Subcutaneous adipose tissue (tissue), 4 donors: ENCODE results near the gene CUTA. TPM values are rescaled to one million over a fixed set of nuclear protein-coding genes. Genes with fewer than 3 reads are reported as not detected.

Experiments used
- total RNA-seq, 4 donors: library from RNA; depleted of rRNA; stranded (reverse); fragments of >200 nt; gene quantifications; one replicate each; pipeline ENCODE4 v1.1.0, GENCODE V29; 2016
- TF ChIP-seq, protein P1 (sequence below): fragments of 450-650 bp; IDR thresholded peaks from one replicate; pipeline ENCODE4 v1.5.1; 2016; ENCODE audit warnings: low read depth, mild to moderate bottlenecking, control low read depth, antibody characterized with exemption, moderate library complexity

CUTA gene, protein sequence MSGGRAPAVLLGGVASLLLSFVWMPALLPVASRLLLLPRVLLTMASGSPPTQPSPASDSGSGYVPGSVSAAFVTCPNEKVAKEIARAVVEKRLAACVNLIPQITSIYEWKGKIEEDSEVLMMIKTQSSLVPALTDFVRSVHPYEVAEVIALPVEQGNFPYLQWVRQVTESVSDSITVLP
- 10 to 100 TPM; 66.7 to 92.6 (median 79.6) TPM for total RNA-seq

DNA sequence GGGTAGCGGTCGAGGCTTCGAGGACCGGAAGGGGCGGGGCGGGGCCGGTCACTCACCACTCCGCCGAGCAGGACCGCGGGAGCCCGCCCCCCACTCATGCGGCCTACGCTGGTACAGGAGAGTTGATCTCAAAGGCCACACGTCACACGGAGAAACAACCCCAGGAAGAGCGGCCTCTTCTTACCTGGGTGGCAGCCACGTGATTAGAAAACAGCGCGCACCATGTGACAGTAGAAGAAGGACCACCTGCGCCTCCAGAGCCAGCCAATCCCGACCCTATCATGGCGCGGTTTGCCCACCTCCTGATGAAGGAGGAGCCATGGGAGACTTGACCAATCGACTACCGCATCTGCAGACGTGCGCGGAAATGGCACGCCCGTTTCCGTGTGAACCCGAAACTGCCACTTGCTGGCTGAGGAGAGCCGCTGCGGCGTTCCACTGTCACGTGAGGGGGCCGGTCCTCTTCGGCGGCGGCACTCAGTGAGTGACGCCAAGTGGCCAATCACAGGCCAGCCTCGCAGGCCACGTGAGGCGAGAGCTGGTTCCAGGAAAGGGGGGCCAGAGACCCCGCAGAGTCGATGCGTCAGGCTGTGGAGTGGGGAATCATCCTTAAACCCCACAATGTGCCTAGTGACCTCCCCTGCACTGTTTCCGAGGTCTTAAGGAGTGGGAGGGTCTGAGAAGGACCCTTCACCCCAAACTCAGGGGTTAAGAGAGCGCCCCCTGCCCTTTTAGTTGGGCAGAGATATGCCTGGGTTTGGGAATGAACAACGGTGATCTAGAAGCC is at the start of gene CUTA:
Gene CUTA, minus strand, starts transcription at position 205 of the 787 bp plus-strand sequence. Its CDS starts 107 bp downstream, at position 98.
- TF ChIP-seq, protein P1, sequence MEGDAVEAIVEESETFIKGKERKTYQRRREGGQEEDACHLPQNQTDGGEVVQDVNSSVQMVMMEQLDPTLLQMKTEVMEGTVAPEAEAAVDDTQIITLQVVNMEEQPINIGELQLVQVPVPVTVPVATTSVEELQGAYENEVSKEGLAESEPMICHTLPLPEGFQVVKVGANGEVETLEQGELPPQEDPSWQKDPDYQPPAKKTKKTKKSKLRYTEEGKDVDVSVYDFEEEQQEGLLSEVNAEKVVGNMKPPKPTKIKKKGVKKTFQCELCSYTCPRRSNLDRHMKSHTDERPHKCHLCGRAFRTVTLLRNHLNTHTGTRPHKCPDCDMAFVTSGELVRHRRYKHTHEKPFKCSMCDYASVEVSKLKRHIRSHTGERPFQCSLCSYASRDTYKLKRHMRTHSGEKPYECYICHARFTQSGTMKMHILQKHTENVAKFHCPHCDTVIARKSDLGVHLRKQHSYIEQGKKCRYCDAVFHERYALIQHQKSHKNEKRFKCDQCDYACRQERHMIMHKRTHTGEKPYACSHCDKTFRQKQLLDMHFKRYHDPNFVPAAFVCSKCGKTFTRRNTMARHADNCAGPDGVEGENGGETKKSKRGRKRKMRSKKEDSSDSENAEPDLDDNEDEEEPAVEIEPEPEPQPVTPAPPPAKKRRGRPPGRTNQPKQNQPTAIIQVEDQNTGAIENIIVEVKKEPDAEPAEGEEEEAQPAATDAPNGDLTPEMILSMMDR, result no peak

DNA sequence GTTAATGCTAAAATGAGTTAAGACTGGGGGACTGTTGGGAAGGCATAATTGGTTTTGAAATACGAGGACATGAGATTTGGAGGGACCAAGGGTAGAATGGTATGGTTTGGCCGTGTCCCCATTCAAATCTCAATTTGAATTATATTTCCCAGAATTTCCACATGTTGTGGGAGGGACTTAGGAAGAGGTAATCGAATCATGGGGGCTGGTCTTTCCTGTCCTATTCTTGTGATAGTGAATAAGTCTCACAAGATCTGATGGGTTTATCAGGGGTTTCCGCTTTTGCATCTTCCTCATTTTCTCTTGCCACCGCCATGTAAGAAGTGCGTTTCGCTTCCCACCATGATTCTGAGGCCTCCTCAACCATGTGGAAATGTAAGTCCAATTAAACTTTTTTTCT is 49.2 kb upstream of the CUTA start:
- TF ChIP-seq, protein P1, result no peak

DNA sequence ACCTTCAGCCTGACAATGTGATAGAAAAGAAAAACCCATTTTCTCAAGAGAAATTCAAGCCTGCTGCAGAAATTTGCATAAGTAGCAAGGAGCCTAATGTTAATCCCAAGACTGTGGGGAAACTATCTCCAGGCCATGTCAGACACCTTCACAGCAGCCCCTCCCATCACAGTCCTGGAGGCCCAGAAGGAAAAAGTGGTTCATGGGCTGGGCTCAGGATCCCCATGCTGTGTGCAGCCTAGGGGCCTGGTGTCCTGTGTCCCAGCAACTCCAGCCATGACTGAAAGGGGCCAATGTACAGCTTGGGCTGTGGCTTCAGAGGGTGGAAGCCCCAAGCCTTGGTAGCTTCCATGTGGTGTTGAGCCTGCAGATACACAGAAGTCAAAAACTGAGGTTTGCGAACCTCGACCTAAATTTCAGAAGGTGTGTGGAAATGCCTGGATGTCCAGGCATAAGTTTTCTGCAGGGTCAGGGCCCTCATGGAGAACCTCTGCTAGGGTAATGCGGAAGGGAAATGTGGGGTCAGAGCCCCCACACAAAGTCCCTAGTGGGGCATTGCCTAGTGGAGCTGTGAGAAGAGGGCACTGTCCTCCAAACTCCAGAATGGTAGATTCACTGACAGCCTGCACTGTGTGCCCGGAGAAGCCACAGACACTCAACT is 48.3 kb upstream of the CUTA start:
- TF ChIP-seq, protein P1, result no peak

DNA sequence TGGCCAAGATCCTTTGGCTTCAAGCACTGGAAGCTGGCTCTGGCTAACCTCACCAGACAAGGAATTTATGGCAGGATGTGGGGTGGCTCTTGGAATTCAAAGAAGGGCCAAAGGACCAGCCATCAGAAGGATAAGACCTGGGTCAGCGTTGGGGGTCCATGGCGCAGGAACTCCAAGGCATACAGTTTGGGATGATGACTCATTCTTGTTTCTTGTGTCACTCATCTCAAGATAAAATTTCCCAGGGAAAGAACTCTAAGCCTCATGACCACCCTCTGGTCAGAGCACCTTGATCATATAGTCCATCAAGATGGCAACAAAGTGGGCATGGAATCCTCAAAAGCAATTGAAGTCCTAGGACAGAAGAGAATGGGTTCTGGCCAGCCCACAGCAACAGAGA is 41.3 kb upstream of the CUTA start:
- TF ChIP-seq, protein P1, result no peak

DNA sequence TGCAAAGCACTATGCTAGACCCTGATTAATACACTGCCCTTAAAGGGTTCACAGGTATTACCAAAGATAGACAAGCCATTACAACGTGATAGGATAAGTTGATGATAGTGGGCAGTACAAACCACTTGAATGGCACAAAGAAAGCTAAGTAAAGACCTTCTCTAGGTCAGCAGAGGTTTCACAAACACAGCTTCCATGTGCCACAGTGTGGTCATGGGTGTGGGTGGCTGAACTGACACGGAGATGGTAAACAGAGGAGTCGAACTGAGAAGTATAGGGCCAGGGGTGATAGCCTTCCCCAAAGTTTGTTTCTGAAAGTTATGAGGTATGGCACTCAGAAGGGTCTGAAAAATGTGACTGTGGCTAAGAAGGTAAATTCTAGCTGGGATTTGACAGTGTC is 40.8 kb upstream of the CUTA start:
- TF ChIP-seq, protein P1, result no peak

DNA sequence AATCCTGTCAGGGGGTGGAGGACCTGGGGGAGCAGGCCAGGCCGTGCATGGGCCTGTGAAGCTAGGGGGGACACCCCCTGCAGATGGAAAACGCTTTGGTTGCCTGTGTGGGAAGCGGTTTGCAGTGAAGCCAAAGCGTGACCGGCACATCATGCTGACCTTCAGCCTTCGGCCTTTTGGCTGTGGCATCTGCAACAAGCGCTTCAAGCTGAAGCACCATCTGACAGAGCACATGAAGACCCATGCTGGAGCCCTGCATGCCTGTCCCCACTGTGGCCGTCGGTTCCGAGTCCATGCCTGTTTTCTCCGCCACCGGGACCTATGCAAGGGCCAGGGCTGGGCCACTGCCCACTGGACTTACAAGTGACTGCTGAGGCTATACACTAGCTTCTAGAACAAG is 38.2 kb upstream of the CUTA start:
- TF ChIP-seq, protein P1, result no peak

DNA sequence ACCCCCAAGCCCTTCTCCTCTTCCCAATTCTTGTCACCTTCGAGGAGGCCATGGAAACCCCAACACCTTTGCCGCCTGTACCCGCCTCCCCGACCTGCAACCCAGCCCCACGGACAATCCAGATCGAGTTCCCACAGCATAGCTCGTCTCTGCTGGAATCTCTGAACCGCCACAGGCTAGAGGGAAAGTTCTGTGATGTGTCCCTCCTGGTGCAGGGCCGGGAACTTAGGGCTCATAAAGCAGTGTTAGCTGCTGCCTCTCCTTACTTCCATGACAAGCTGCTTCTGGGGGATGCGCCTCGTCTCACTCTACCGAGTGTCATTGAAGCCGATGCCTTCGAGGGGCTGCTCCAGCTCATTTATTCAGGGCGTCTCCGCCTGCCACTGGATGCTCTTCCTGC is 37.1 kb upstream of the CUTA start:
- TF ChIP-seq, protein P1, result no peak
